K562 (cell line): ENCODE data around the gene VSNL1. TPM values are rescaled to one million over a fixed set of nuclear protein-coding genes. Genes with fewer than 3 reads are reported as not detected.

Source experiments
- ATAC-seq: fragments of 200-7000 bp; cut with Tn5 transposase; 3 replicates; pipeline ENCODE4 v1.9.1; 2020; ENCODE audit warnings: moderate library complexity
- BruUV-seq: library from RNA; stranded (reverse); fragments of 400-500 nt; replicated peaks from 2 replicates; lab custom pipeline; 2021; lab: Mats Ljungman, UMichigan
- CTCF ChIA-PET: fragments of 300-600 bp; formaldehyde crosslinking; extraction: SDS; loops from one replicate; lab custom pipeline; 2021; ENCODE audit warnings: low intra/inter-chr PET ratio; lab: Yijun Ruan, JAX
- POLR2A ChIA-PET: fragments of 300-600, 350-650 bp; sonication (Branson Sonifier 250); formaldehyde crosslinking; extraction: SDS; loops from one replicate; lab custom pipeline; 2021; ENCODE audit warnings: antibody characterized with exemption, inconsistent platforms; lab: Yijun Ruan, JAX
- DNase-seq, 4 experiments: peaks; one replicate each; pipeline versions ENCODE4 v3.0.0 to v3.0.0-alpha.2; 2011 to 2018; ENCODE audit warnings: low spot score in 3 of 4, mixed read lengths in 3 of 4; ENCODE audit errors: extremely low read depth in 1 of 4
- FAIRE-seq: peaks from 2 replicates; lab custom pipeline; 2011; peaks lifted over from hg19 to GRCh38; lab: Jason Lieb, UNC
- H2AFZ ChIP-seq: 2 replicates; pipeline ENCODE4 v1.6.0; 2011; ENCODE audit warnings: low read depth, low read length, control low read depth, inconsistent platforms
- H3K27ac ChIP-seq: fragments of 200-600 bp; 3 replicates; pipeline ENCODE4 v1.8.0; 2011; ENCODE audit warnings: low read depth, mild to moderate bottlenecking, control low read depth, inconsistent platforms, low read length, moderate library complexity, mixed read lengths; ENCODE audit errors: extremely low read depth
- H3K27me3 ChIP-seq, 2 experiments: fragments of 300-600 bp in 1 of 2; 2 replicates in 1 of 2; 3 replicates in 1 of 2; pipeline versions ENCODE4 v1.6.0 to v1.8.0; 2011; ENCODE audit warnings: inconsistent platforms in 2 of 2, low read length in 2 of 2, mild to moderate bottlenecking in 1 of 2, mixed read lengths in 1 of 2, moderate library complexity in 1 of 2; ENCODE audit not compliant: control insufficient read depth in 2 of 2, insufficient read depth in 2 of 2
- H3K36me3 ChIP-seq: fragments of 300-600 bp; 3 replicates; pipeline ENCODE4 v1.8.0; 2011; ENCODE audit warnings: mild to moderate bottlenecking, low read length, inconsistent platforms; ENCODE audit not compliant: control insufficient read depth, insufficient read depth
- H3K4me1 ChIP-seq, 2 experiments: fragments of 200-600 bp in 1 of 2; replicated peaks in 1 of 2; 2 replicates in 1 of 2; 3 replicates in 1 of 2; pipeline versions ENCODE4 v1.5.1 to v1.8.0; 2011; ENCODE audit warnings: inconsistent platforms in 2 of 2, low read length in 2 of 2, mild to moderate bottlenecking in 1 of 2, mixed read lengths in 1 of 2, moderate library complexity in 1 of 2; ENCODE audit not compliant: control insufficient read depth in 2 of 2, insufficient read depth in 2 of 2
- H3K4me2 ChIP-seq: 2 replicates; pipeline ENCODE4 v1.6.1; 2011; ENCODE audit warnings: low read length, control low read depth, inconsistent platforms, mixed read lengths; ENCODE audit not compliant: insufficient read depth
- H3K4me3 ChIP-seq: fragments of 200-600 bp; sonication (generic), shearing (Covaris generic); 2 replicates; pipeline ENCODE4 v1.5.1; 2016; ENCODE audit warnings: control low read depth, inconsistent platforms
- H3K79me2 ChIP-seq: fragments of 200-600 bp; 3 replicates; pipeline ENCODE4 v1.8.0; 2011; ENCODE audit warnings: low read length, inconsistent platforms; ENCODE audit not compliant: control insufficient read depth, insufficient read depth
- H3K9ac ChIP-seq, 2 experiments: 2 replicates each; pipeline versions ENCODE4 v1.6.0 to v1.6.1; 2011; ENCODE audit warnings: low read depth in 2 of 2, low read length in 2 of 2, control low read depth in 1 of 2, inconsistent platforms in 1 of 2, mild to moderate bottlenecking in 1 of 2, mixed read lengths in 1 of 2; ENCODE audit not compliant: insufficient read depth in 1 of 2
- H3K9me1 ChIP-seq: one replicate; pipeline ENCODE4 v1.6.0; 2011; ENCODE audit warnings: inconsistent platforms, mild to moderate bottlenecking, low read length, moderate library complexity; ENCODE audit not compliant: control insufficient read depth, insufficient read depth
- H3K9me3 ChIP-seq: replicated peaks from 2 replicates; pipeline ENCODE4 v1.5.1; 2011; ENCODE audit warnings: low read depth, low read length, inconsistent platforms; ENCODE audit not compliant: control insufficient read depth, insufficient read depth
- H4K20me1 ChIP-seq: replicated peaks from 2 replicates; pipeline ENCODE4 v1.6.1; 2011; ENCODE audit warnings: low read length, inconsistent platforms, mixed read lengths; ENCODE audit not compliant: control insufficient read depth, insufficient read depth
- BCOR ChIP-seq: fragments of 450-650 bp; IDR thresholded peaks from 2 replicates; pipeline ENCODE4 v1.6.1; 2016
- CLOCK ChIP-seq: fragments of 250-450 bp; sonication (Bioruptor Pico); IDR thresholded peaks from 2 replicates; pipeline ENCODE4 v1.4.0; 2020; ENCODE audit warnings: mild to moderate bottlenecking, moderate library complexity, borderline replicate concordance
- CXXC5 ChIP-seq: fragments of 250-450 bp; sonication (Bioruptor Pico); IDR thresholded peaks from 2 replicates; pipeline ENCODE4 v1.8.0; 2022; ENCODE audit warnings: inconsistent platforms, mild to moderate bottlenecking, moderate library complexity
- E2F6 ChIP-seq, 2 experiments: IDR thresholded peaks; 2 replicates each; pipeline ENCODE4 v1.6.1; 2011; ENCODE audit warnings: borderline replicate concordance in 1 of 2, control low read depth in 1 of 2, low read depth in 1 of 2, low read length in 1 of 2, mild to moderate bottlenecking in 1 of 2, mixed read lengths in 1 of 2, moderate library complexity in 1 of 2; ENCODE audit not compliant: insufficient read depth in 1 of 2, insufficient read length in 1 of 2, poor library complexity in 1 of 2, severe bottlenecking in 1 of 2; ENCODE audit errors: extremely low read depth in 1 of 2
- FOXJ3 ChIP-seq: sonication (generic); formaldehyde crosslinking; IDR thresholded peaks from 2 replicates; pipeline ENCODE4 v1.4.0; 2020; ENCODE audit warnings: mild to moderate bottlenecking, missing genetic modification reagents
- HDAC6 ChIP-seq: IDR thresholded peaks from 2 replicates; pipeline ENCODE4 v1.6.1; 2012; ENCODE audit warnings: low read depth, mild to moderate bottlenecking, control low read depth, inconsistent platforms, low read length, moderate library complexity
- HSF4 ChIP-seq: fragments of 250-450 bp; sonication (Bioruptor Pico); IDR thresholded peaks from 2 replicates; pipeline ENCODE4 v2.1.2; 2022; ENCODE audit warnings: mild to moderate bottlenecking, moderate library complexity, borderline replicate concordance
- MCM3 ChIP-seq: fragments of 450-650 bp; IDR thresholded peaks from 2 replicates; pipeline ENCODE4 v1.6.1; 2016
- NCOA4 ChIP-seq: fragments of 450-650 bp; IDR thresholded peaks from 2 replicates; pipeline ENCODE4 v1.6.1; 2018; ENCODE audit warnings: mild to moderate bottlenecking; ENCODE audit not compliant: partially characterized antibody
- RBFOX2 ChIP-seq: fragments of 200-400 bp; formaldehyde crosslinking; IDR thresholded peaks from 2 replicates; pipeline ENCODE4 v1.6.1; 2017; ENCODE audit warnings: low read depth, mild to moderate bottlenecking, low read length, moderate library complexity
- RBM39 ChIP-seq: fragments of 200-400 bp; formaldehyde crosslinking; optimal IDR thresholded peaks from 2 replicates; pipeline ENCODE3; 2018; ENCODE audit warnings: low read depth, low read length
- SAFB ChIP-seq: fragments of 200-400 bp; formaldehyde crosslinking; IDR thresholded peaks from 2 replicates; pipeline ENCODE4 v1.6.1; 2017; ENCODE audit warnings: low read depth, low read length, borderline replicate concordance
- SMC3 ChIP-seq: conservative IDR thresholded peaks from 2 replicates; pipeline ENCODE4 v1.6.1; 2011; ENCODE audit warnings: low read depth, low read length, improper control_type of control experiment; ENCODE audit not compliant: insufficient read depth
- ZNF23 ChIP-seq: fragments of 250-450 bp; sonication (Bioruptor Pico); IDR thresholded peaks from 2 replicates; pipeline ENCODE4 v1.4.0; 2020; ENCODE audit warnings: mild to moderate bottlenecking
- ZNF436 ChIP-seq: fragments of 250-450, 450-650 bp; sonication (Bioruptor Pico); formaldehyde crosslinking; IDR thresholded peaks from 2 replicates; pipeline ENCODE4 v1.7.0; 2020; ENCODE audit warnings: mild to moderate bottlenecking
- ZNF57 ChIP-seq: fragments of 450-650 bp; formaldehyde crosslinking; IDR thresholded peaks from 2 replicates; pipeline ENCODE4 v1.4.0; 2020; ENCODE audit warnings: mild to moderate bottlenecking, moderate library complexity
- ZNF778 ChIP-seq: fragments of 450-650 bp; formaldehyde crosslinking; IDR thresholded peaks from 2 replicates; pipeline ENCODE4 v1.4.0; 2020; ENCODE audit warnings: mild to moderate bottlenecking, moderate library complexity
- WGBS: fragments of 100-300 bp; shearing (Covaris generic); methylation state at CpG from one replicate; pipeline ENCODE4 v1.1.6; 2016; ENCODE audit warnings: low coverage, mixed read lengths; ENCODE audit not compliant: insufficient coverage; ENCODE audit errors: missing lambda C conversion rate; 5-methylcytosine and 5-hydroxymethylcytosine counted together
- in situ Hi-C: fragments of 300-500 bp; cut with MboI; formaldehyde crosslinking; loops from 4 replicates; pipeline ENCODE4 v1.15.0; 2018; ENCODE audit warnings: inconsistent platforms, mixed read lengths
- intact Hi-C: fragments of 100-400 bp; cut with micrococcal nuclease; formaldehyde crosslinking; loops from 2 replicates; pipeline ENCODE4 v1.14.2; 2022
- polyA plus RNA-seq, 8 experiments: library from polyadenylated mRNA; depleted of rRNA in 4 of 8; stranded (reverse) in 5 of 8; unstranded in 3 of 8; fragments of >200 nt; fragmentation: Nextera tagmentation in 2 of 8; fragmentation: Illumina TruSeq in 1 of 8; extraction: Ambion mirVana in 2 of 8; extraction: Trizol in 1 of 8; gene quantifications; 2 replicates each; pipeline versions ENCODE4 v1.2.1 to v1.2.3, GENCODE V29; 2011 to 2014; ENCODE audit warnings: inconsistent platforms in 1 of 8, missing spikeins in 1 of 8
- total RNA-seq, 7 experiments: library from RNA; depleted of rRNA in 6 of 7; stranded (reverse); fragments of >200 nt in 6 of 7; fragmentation: Illumina TruSeq in 2 of 7; extraction: Trizol in 2 of 7; gene quantifications; 2 replicates each; pipeline versions ENCODE4 v1.2.1 to v1.2.3, GENCODE V29; 2011 to 2021; ENCODE audit warnings: low replicate concordance in 1 of 7

VSNL1 gene
- total and polyA plus RNA-seq, 9 of the 15 experiments (the other 6 are each of a cell fraction or from before 2014, with no cell fraction given): 0.20 TPM; not detected in 8

- H2AFZ ChIP-seq: peak overlapping the region; percentile 38; the same call in 1 of the 2 replicates
- H3K27me3 ChIP-seq: peaks cover 34 to 41% of the 10 kb centered on the region in 2 experiments
- POLR2A ChIA-PET: interaction anchor here (1.1 kb wide), 1 partner anchor 12 kb away, joined by 4 read pairs; no protein-coding TSS in a partner anchor
- 0 out of 2 replicates have a peak, but pooled peaks have one; percentile 30 for TF ChIP-seq RBFOX2
- TF ChIP-seq HDAC6: peak; percentile 46; the same call in 1 of the 2 replicates
- peak; percentile 18; the same call in 1 of the 2 replicates for TF ChIP-seq CXXC5 (CRISPR knock-in tag)
- no peak for TF ChIP-seq NCOA4
- TF ChIP-seq CLOCK (CRISPR knock-in tag): no peak
- TF ChIP-seq MCM3: no peak
- TF ChIP-seq E2F6 (IDR thresholded peaks at IDR 0.05; ENCODE audit: borderline replicate concordance in 1 of 2, extremely low read depth in 1 of 2, insufficient read depth in 1 of 2, insufficient read length in 1 of 2, low read depth in 1 of 2, low read length in 1 of 2, poor library complexity in 1 of 2, severe bottlenecking in 1 of 2): peak in 1 of 2 experiments; percentile 87
- TF ChIP-seq ZNF436 (CRISPR knock-in tag): no peak
- no peak for TF ChIP-seq ZNF57 (CRISPR knock-in tag)
- TF ChIP-seq SAFB: no peak
- TF ChIP-seq HSF4 (CRISPR knock-in tag): no peak
- TF ChIP-seq SMC3: no peak
- TF ChIP-seq BCOR: no peak
- TF ChIP-seq RBM39: no peak
- TF ChIP-seq ZNF778 (CRISPR knock-in tag): no peak
- TF ChIP-seq ZNF23: no peak
- no peak for TF ChIP-seq FOXJ3 (CRISPR knock-in tag)
These were observed 1.5 kb upstream of the VSNL1 start for GRCh38 chr2:17538844-17539554.

More at GRCh38 chr2:17538844-17539554, 1.5 kb upstream of the VSNL1 start:
- peak overlapping the region; percentile 21; the same call in 1 of the 2 replicates for H3K4me3 ChIP-seq
- H3K79me2 ChIP-seq: no peaks in the 10 kb centered on the region
- no peaks in the 10 kb centered on the region for H4K20me1 ChIP-seq
- CTCF ChIA-PET: no interaction called here
- H3K9me3 ChIP-seq: no peaks in the 10 kb centered on the region
- peak; percentile 91 for ATAC-seq
- intact Hi-C loops: no loop called here
- DNase-seq: peak; percentile 42 to 60 (median 48)
- in situ Hi-C loops: no loop called here
- no peaks in the 10 kb centered on the region for H3K36me3 ChIP-seq
- no peaks in the 10 kb centered on the region for H3K9me1 ChIP-seq
- H3K27ac ChIP-seq: no peak overlapping the region
- WGBS: 2% methylated on average over 44 of the region's 52 CpGs
- no peak for FAIRE-seq
- BruUV-seq: no TSS peak
- H3K4me1 ChIP-seq: peaks cover 0 to 17% of the 10 kb centered on the region in 2 experiments; a peak in 3 of 5 replicates
- peak overlapping the region; percentile 44 for H3K4me2 ChIP-seq
- H3K9ac ChIP-seq: peak overlapping the region in 1 of 2 experiments; percentile 43; a peak in 1 of 4 replicates
